Gastroesophageal sphincter (tissue), 3 donors: ENCODE measurements around the gene FDXACB1.

Experiments used
- CTCF ChIP-seq, 4 experiments: fragments of 200-600 bp in 2 of 4; fragments of 450-650 bp in 2 of 4; sonication (generic) in 1 of 4; IDR thresholded peaks; one replicate each; pipeline ENCODE4 v1.5.1; 2017 to 2019; ENCODE audit warnings: antibody characterized with exemption in 4 of 4, mild to moderate bottlenecking in 2 of 4, moderate library complexity in 2 of 4
- POLR2A ChIP-seq, 2 donors: fragments of 450-650 bp; IDR thresholded peaks; one replicate each; pipeline ENCODE4 v1.6.1; 2017; ENCODE audit warnings: antibody characterized with exemption in 2 of 2, mild to moderate bottlenecking in 2 of 2, moderate library complexity in 1 of 2

GRCh38 chr11:111843661-111844060 is 35.3 kb downstream of the FDXACB1 start:
- TF ChIP-seq POLR2A (IDR thresholded peaks at IDR 0.05) = no peak
- no peak for TF ChIP-seq CTCF (IDR thresholded peaks at IDR 0.05)
